VCaP (cell line): Measurements from ENCODE around the gene APOBEC3G.

Experiments
- H3K27ac ChIP-seq: fragments of 450-650 bp; 2 replicates; pipeline ENCODE4 v1.5.1; 2017
- CTCF ChIP-seq: fragments of 450-650 bp; conservative IDR thresholded peaks from 2 replicates; pipeline ENCODE4 v1.5.1; 2017; ENCODE audit warnings: mild to moderate bottlenecking, moderate library complexity

Gene APOBEC3G

GRCh38 chr22:39125622-39126021 lies 48.5 kb downstream of the APOBEC3G start:
- H3K27ac ChIP-seq: no peak overlapping the region
- no peak for TF ChIP-seq CTCF

DNA sequence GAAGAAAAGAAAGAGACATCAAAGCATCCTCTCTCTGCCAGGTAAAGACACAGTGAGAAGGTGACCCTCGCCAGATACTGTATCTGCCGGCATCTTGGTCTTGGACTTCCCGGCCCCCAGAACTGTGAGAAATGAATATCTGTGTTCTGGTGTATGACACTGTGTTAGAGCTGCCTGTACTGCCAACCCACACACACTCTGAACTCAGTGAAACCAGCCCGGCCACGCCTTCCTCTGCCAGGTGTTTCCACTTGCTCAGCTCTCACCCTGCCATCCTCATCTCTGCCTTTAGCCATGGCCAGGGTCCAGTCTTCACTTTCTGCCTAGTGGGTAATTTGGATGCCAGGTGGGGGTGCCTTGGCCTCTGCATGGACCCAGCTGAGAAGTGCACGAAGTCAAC lies 51.4 kb downstream of the APOBEC3G start:
- H3K27ac ChIP-seq: no peak overlapping the region
- TF ChIP-seq CTCF: no peak

DNA sequence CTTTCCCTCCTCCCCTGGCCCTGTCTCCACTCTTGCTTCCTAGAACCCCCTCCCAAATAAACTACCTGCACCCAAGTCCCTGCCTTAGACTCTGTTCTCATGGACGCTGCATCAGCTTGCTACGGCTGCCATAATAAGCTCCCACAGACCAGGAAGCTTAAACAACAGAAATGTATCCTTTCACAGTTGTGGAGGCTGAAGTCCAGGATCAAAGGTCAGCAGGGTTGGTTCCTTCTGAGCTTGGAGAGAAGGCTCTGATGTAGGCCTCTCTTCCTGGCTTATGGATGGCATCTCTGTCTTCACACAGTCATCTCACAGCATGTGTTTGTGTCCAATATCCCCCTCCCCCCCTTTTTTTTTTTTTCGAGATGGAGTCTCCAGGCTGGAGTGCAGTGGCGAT lies 52.0 kb downstream of the APOBEC3G start:
- no peak overlapping the region for H3K27ac ChIP-seq
- no peak for TF ChIP-seq CTCF

DNA sequence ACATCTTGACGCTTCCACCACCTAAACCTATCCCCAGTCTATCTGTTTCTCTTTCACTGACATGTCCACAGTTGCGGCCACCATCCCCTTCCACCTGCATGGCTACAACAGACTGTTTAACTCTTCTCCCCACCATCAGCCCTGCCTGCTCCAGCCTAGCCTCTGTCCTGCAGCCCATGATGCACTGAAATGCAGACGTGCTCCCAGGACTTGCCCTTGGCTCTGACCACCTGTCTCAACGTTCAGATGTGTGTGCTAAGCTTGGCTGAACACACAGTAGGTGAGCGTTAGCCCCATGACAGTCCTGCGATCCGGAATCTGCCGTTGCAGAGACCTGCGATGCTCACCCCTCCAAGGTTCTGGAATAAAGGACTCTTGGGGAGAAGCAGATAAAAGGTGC lies 52.7 kb downstream of the APOBEC3G start:
- H3K27ac ChIP-seq: no peak overlapping the region
- no peak for TF ChIP-seq CTCF

GRCh38 chr22:39130152-39130704 lies 53.2 kb downstream of the APOBEC3G start:
- TF ChIP-seq CTCF: no peak
- H3K27ac ChIP-seq: no peak overlapping the region

- no peak overlapping the region for H3K27ac ChIP-seq
- no peak for TF ChIP-seq CTCF
These were observed 54.1 kb downstream of the APOBEC3G start for GRCh38 chr22:39130892-39131855.

GRCh38 chr22:39132281-39132680 lies 55.2 kb downstream of the APOBEC3G start:
- no peak for TF ChIP-seq CTCF
- no peak overlapping the region for H3K27ac ChIP-seq
